Stimulated activated CD4-positive, alpha-beta T cell treated with anti-CD3 and anti-CD28 coated beads, Interleukin-4, amount 100 ng/mL, for 48 hours (primary cell): Measurements from ENCODE around the gene SUSD1.

Experiments
- DNase-seq, 2 donors: peaks; one replicate each; pipeline ENCODE4 v3.0.0-alpha.2; 2020; ENCODE audit warnings: low read depth in 2 of 2

Gene SUSD1

DNA sequence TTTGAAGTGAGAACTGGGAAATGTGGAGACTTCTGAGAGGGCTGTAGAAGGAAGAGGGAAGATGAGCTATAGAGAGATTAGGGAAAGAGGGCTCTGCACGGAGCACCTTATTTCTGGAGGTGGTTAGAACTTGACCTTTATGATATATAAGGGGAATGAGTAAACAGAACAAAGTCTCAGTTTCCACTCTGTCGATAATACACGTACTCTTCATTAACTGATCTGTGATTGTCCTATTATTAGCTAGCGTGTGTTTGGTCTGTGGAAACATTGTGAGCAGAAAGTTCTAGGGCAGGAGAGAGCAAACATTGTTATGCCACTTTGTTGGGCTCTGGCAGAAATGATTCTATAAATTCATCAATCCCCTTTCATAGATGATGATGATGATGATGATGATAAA lies 159.9 kb downstream of the SUSD1 start:
- DNase-seq = no peak

GRCh38 chr9:112013266-112013665 lies 161.8 kb downstream of the SUSD1 start:
- no peak for DNase-seq

GRCh38 chr9:112012026-112012902 lies 162.8 kb downstream of the SUSD1 start:
- peak in 1 of 2 donors; percentile 20 for DNase-seq

DNA sequence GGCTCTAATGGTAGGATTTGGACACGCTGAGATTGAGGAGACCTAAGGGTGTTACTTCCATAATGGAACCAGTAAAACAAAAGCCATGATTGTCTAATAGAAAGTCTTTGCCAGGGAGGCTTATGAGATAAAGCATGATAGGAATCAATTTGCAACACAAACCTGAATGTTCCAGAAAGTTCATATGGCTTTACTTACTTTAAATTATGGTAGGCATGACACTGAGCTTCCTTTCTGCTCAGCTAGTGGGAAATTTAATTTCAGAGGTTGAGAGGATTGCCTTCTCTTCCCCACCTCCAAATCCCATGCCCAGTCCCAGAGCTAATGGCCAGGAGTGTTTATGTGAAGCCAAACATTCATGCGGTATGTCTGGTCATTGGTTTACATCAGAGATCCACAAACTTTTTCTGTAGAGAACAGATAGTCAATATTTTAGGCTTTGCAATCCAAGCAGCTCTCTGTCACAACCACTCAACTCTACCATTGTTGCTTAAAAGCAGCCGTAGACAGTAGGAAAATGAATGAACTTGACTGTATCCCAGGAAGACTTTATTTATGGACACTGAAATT lies 164.0 kb downstream of the SUSD1 start:
- DNase-seq = no peak

DNA sequence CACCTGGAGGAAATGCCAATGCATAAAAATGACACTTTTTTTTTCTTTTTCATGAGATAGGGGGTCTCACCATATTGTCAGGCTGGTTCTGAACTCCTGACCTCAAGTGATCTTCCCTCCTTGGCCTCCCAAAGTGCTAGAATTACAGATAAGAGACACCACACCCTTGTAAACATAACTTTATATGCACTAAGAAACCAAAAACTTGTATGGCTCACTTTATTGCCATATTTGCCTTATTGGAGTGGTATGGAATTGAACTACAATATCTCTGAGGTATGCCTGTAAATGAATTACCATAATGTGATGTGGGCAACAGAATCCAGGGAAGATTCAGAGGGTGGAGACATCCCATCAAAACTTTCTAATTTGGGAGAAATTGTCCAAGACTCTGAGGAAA lies 164.6 kb downstream of the SUSD1 start:
- no peak for DNase-seq

- no peak for DNase-seq
Observed at GRCh38 chr9:112009656-112010055, 165.4 kb downstream of the SUSD1 start.

DNA sequence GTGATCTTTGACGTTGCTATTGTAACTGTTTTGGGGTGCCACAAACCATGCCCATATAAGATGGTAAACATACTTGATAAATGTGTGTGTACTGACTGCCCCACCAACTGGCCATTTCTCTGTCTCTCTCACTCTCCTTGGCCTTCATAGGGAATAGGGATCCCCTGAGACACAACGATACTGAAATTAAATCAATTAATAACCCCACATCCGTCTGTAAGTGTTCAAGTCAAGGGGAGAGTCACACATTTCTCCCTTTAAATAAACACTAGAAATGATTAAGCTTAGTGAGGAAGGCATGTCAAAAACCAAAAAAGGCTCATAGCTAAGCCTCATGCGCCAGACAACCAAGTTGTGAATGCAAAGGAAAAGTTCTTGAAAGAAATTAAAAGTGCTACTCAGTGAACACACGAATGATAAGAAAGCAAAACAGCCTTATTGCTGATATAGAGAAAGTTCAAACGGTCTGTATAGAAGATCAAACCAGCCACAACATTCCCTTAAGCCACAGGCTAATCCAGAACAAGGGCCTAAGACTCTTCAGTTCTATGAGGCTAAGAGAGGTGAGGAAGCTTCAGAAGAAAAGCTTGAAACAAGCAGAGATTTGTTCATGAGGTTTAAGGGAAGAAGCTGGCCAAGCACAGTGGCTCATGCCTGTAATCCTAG lies 167.4 kb downstream of the SUSD1 start:
- no peak for DNase-seq

DNA sequence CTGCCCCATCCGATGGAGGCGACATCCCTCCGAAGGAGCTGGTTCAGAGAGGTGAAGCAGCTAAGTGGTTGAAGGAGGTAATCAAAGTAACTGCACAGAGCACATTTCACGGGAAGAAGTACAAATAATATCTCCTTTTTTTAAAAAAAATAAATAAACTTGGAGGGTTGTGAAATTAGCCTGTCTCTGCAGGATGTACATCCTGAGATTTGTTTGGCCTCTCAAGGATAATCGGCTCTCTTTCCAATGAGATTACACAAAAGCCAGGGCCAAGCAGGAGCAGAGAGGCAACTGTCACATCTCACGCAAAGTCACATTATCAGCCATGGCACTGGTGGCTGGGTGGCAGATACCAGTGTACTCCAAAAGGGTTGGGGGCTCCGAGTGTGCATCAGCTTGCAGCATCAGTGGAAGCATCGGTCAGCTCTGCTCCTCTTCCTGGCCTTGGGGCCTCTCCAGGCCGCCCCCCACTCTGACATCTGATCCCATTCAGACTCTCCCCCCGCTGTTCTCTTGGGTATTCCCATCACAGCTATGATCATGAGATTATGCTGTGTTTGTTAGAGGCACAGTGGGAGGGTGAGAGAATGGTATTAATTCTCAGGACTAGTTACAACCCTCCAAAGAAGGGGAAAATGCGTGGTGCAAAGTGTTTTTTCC lies 168.6 kb downstream of the SUSD1 start:
- no peak for DNase-seq

DNA sequence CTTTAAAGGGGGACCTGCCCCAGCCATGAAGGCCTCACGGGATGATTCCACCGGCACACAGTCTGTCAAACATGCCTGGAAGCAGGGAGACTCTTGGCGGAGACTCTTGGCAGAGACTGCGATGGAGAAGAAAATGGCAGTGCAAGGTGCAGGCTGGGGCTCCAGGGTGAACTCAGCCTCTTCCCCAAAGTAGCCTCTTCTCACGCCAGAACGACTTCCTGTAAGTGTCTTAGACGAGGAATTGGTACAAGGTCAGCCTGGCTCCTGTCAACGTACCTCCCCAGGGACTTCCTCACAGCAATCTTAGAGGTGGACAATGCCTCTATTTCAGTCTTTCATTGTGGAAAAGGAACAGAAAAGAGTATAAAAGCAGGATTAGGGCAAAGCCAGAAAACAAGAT lies 169.2 kb downstream of the SUSD1 start:
- DNase-seq = no peak

- no peak for DNase-seq
Observed at GRCh38 chr9:112003538-112003937, 171.6 kb downstream of the SUSD1 start.

DNA sequence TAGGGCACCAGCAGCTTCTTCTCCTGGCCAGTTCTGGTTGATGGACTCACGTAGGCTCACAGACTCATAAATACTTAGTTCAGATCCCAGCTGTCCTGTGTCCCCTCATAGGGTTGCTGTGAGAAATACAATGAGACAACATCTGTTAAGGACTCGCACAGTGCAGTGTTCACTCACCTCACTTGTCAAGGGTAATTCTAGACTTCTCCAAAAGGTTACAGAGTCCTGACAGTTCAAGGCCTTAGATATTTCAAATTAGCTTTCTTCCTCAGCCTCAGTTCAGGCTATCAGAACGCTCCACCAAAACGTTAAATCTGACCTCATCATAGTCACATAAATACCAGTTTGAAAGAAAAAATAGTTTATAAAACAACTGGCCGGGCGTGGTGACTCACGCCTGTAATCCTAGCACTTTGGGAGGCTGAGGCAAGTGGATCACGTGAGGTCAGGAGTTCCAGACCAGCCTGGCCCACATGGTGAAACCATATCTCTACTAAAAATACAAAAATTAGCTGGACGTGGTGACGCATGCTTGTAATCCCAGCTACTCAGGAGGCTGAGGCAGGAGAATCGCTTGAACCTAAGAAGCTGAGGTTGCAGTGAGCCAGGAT lies 172.1 kb downstream of the SUSD1 start:
- DNase-seq = no peak

DNA sequence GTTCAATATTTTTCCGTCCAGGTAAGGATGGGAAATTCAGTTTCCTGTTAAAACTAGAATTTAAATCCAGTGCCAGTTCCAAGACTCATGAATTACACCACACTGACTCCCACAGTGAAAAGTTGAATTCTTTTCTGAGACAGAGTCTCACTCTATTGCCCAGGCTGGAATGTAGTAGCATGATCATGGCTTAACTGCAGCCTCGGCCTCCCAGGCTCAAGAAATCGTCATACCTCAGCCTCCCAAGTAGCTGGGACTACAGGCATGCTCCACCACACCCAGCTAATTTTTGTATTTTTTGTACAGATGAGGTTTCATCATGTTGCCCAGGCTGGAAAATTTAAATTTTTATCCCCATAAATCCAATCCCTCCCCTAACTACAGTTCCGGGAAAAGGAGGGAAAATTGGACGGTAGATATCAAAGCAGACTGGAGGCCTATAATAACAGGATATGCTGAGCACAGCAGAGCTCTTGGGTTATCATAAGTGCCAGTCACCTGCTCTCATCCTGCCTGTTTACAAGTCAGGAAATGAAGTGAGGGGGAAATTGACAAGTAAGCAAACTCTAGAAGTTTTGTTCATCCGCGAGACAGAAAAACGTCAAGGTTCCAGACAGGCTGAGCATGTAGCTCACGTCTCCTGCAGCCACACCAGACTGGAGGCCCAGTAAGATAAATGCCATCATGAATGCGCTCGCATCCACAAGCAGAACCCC lies 172.8 kb downstream of the SUSD1 start:
- DNase-seq = no peak

GRCh38 chr9:112000743-112001142 lies 174.4 kb downstream of the SUSD1 start:
- DNase-seq = no peak

GRCh38 chr9:111999319-111999718 lies 175.8 kb downstream of the SUSD1 start:
- no peak for DNase-seq

DNA sequence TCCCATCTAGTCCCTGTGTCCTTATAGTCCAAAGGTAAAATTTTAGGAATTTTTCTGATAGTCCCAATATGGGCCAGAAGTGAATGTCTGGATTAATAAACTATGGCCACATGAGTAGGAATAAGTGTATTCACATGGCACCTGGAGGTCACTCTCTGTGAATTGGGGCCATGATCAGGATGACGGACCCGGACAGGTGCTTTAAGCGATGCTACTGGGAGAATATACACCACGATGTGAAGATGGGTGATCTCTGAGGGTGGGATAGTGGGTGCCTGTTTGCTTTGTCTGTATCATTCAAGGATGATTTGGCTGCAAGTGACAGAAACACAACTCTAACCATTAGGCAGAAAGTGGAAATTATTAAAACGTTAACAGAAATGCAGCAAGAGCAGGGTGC lies 177.3 kb downstream of the SUSD1 start:
- no peak for DNase-seq

DNA sequence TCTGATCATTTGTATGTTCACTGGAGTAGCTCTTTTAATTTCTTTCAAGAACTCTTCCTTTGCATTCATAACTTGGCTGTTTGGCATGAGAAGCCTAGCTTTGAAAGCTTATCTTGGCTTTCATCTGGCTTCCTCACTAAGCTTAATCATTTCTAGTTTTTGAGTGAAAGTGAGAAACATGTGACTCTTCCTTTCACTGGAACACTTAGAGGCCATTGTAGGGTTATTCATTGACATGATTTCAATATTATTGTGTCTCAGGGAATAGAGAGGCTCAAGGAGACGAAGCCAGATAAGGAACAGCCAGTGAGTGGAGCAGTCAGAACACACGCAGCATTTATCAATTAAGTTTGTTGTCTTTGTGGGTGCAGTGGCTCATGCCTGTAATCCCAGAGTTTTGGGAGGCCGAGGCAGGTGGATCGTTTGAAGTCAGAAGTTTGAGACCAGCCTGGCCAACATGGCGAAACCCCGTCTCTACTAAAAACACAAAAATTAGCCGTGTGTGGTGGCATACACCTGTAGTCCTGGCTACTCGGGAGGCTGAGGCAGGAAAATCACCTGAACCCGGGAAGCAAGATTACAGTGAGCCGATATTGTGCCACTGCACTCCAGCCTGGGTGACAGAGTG lies 180.2 kb downstream of the SUSD1 start:
- no peak for DNase-seq

- no peak for DNase-seq
Observed at GRCh38 chr9:111993319-111993718, 181.8 kb downstream of the SUSD1 start.

- DNase-seq = no peak
Observed at GRCh38 chr9:111992523-111992922, 182.6 kb downstream of the SUSD1 start.

- DNase-seq = no peak
Observed at GRCh38 chr9:111991179-111991578, 183.9 kb downstream of the SUSD1 start.
